PFSK-1 (cell line): ENCODE results near the gene FKBP5.

Experiments used
- FOXP2 ChIP-seq: optimal IDR thresholded peaks from 2 replicates; pipeline ENCODE3; 2011; ENCODE audit warnings: borderline replicate concordance, control low read depth, inconsistent platforms; ENCODE audit not compliant: insufficient read depth; ENCODE audit errors: extremely low read length, extremely low read depth
- POLR2AphosphoS5 ChIP-seq: IDR thresholded peaks from 2 replicates; pipeline ENCODE4 v1.6.1; 2012; ENCODE audit warnings: low read depth, mild to moderate bottlenecking, control low read depth, low read length, moderate library complexity
- REST ChIP-seq, 2 experiments: IDR thresholded peaks; 2 replicates each; pipeline versions ENCODE4 v1.6.1 to v1.8.0; 2011 to 2012; ENCODE audit warnings: low read depth in 2 of 2, low read length in 2 of 2, control low read depth in 1 of 2, inconsistent platforms in 1 of 2, mild to moderate bottlenecking in 1 of 2, moderate library complexity in 1 of 2; ENCODE audit not compliant: insufficient read depth in 1 of 2
- SIN3A ChIP-seq: IDR thresholded peaks from 2 replicates; pipeline ENCODE4 v1.6.1; 2012; ENCODE audit warnings: mild to moderate bottlenecking, low read length, moderate library complexity, borderline replicate concordance; ENCODE audit not compliant: insufficient read depth
- TAF1 ChIP-seq: IDR thresholded peaks from 2 replicates; pipeline ENCODE4 v1.6.1; 2012; ENCODE audit warnings: low read length, control low read depth, borderline replicate concordance; ENCODE audit not compliant: insufficient read depth

FKBP5 gene

GRCh38 chr6:35668744-35669450 lies 19.8 kb downstream of the FKBP5 start:
- no peak for TF ChIP-seq REST (IDR thresholded peaks at IDR 0.05; ENCODE audit: insufficient read depth in 1 of 2, low read depth in 2 of 2, low read length in 2 of 2)

DNA sequence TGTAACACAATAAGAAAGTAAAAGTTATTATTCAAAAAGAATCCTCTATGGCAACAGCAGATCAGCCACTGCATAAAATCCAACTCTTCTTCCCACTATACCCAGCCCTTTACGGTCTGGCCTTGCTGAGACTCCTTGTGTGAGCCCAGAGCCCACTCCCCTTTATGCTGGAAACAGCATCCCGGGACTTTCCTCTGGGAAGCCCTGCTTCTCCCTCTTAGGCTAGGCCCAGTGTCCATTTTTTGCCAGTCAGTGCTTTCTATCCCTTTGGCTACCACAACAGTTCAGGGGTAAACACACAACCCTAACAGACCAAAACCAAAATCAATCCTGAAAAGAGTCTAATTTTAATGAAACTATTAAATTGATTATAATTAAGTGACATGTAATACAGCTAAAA lies 20.6 kb downstream of the FKBP5 start:
- TF ChIP-seq POLR2AphosphoS5 (no peak), FOXP2 (no peak), TAF1 (no peak)

GRCh38 chr6:35665573-35665972 lies 23.1 kb downstream of the FKBP5 start:
- TF ChIP-seq SIN3A (no peak), POLR2AphosphoS5 (no peak), REST (IDR thresholded peaks at IDR 0.05; ENCODE audit: insufficient read depth in 1 of 2, low read depth in 2 of 2, low read length in 2 of 2) (no peak)

- TF ChIP-seq REST (IDR thresholded peaks at IDR 0.05; ENCODE audit: insufficient read depth in 1 of 2, low read depth in 2 of 2, low read length in 2 of 2) (no peak), SIN3A (no peak), TAF1 (no peak), POLR2AphosphoS5 (no peak), FOXP2 (no peak)
Observed at GRCh38 chr6:35664945-35665344, 23.8 kb downstream of the FKBP5 start.

GRCh38 chr6:35663447-35664235 lies 25.1 kb downstream of the FKBP5 start:
- no peak for TF ChIP-seq SIN3A
- no peak for TF ChIP-seq REST (IDR thresholded peaks at IDR 0.05; ENCODE audit: insufficient read depth in 1 of 2, low read depth in 2 of 2, low read length in 2 of 2)
- TF ChIP-seq FOXP2: no peak
- TF ChIP-seq TAF1: no peak
- TF ChIP-seq POLR2AphosphoS5: no peak
